DND-41 (cell line): Measurements from ENCODE around the gene MATN1.
"Not testable (repeated sequence)": the region's sequence is repeated elsewhere in the genome, so short reads cannot be mapped to it uniquely, and the experiment has no call there.

Source experiments
- ATAC-seq: fragments of 200-7000 bp; cut with Tn5 transposase; 3 replicates; pipeline ENCODE4 v1.9.1; 2021; ENCODE audit warnings: low read depth; ENCODE audit not compliant: insufficient read depth
- DNase-seq: peaks from one replicate; pipeline ENCODE4 v3.0.0-alpha.2; 2020
- H2AFZ ChIP-seq: 2 replicates; pipeline ENCODE4 v1.6.0; 2012; ENCODE audit warnings: low read depth, low read length
- H3K27ac ChIP-seq: 2 replicates; pipeline ENCODE4 v1.5.1; 2012; ENCODE audit warnings: low read length, inconsistent platforms
- H3K27me3 ChIP-seq: fragments of 200-600 bp; sonication (generic); 2 replicates; pipeline ENCODE4 v1.6.0; 2012; ENCODE audit warnings: low read length, mild to moderate bottlenecking, inconsistent platforms; ENCODE audit not compliant: insufficient read depth, poor library complexity
- H3K36me3 ChIP-seq: 2 replicates; pipeline ENCODE4 v1.5.1; 2012; ENCODE audit warnings: low read length, inconsistent platforms; ENCODE audit not compliant: insufficient read depth
- H3K4me1 ChIP-seq: 2 replicates; pipeline ENCODE4 v1.5.1; 2012; ENCODE audit warnings: mild to moderate bottlenecking, low read length; ENCODE audit not compliant: insufficient read depth
- H3K4me2 ChIP-seq: 2 replicates; pipeline ENCODE4 v1.6.0; 2012; ENCODE audit warnings: mild to moderate bottlenecking, moderate library complexity, low read length, inconsistent platforms; ENCODE audit not compliant: insufficient read depth
- H3K4me3 ChIP-seq, 2 experiments: fragments of 200-600 bp in 1 of 2; shearing (Covaris generic) in 1 of 2; 2 replicates each; pipeline ENCODE4 v1.5.1; 2012 to 2016; ENCODE audit warnings: inconsistent platforms in 2 of 2, low read length in 2 of 2, mild to moderate bottlenecking in 2 of 2, low read depth in 1 of 2, moderate library complexity in 1 of 2
- H3K79me2 ChIP-seq: 2 replicates; pipeline ENCODE4 v1.6.0; 2012; ENCODE audit warnings: low read length, inconsistent platforms; ENCODE audit not compliant: insufficient read depth
- H3K9ac ChIP-seq: 2 replicates; pipeline ENCODE4 v1.6.0; 2012; ENCODE audit warnings: low read depth, mild to moderate bottlenecking, inconsistent platforms, low read length, moderate library complexity
- H3K9me3 ChIP-seq: 2 replicates; pipeline ENCODE4 v1.5.1; 2012; ENCODE audit warnings: low read length, moderate library complexity, mild to moderate bottlenecking, inconsistent platforms; ENCODE audit not compliant: insufficient read depth, severe bottlenecking
- H4K20me1 ChIP-seq: 2 replicates; pipeline ENCODE4 v1.6.0; 2012; ENCODE audit warnings: low read length; ENCODE audit not compliant: insufficient read depth
- CTCF ChIP-seq: IDR thresholded peaks from 2 replicates; pipeline ENCODE4 v1.5.1; 2012; ENCODE audit warnings: borderline replicate concordance, low read length, moderate library complexity, mild to moderate bottlenecking; ENCODE audit not compliant: poor library complexity, severe bottlenecking; ENCODE audit errors: extremely low read depth
- EZH2 ChIP-seq: IDR thresholded peaks from 3 replicates; pipeline ENCODE4 v1.6.1; 2012; ENCODE audit warnings: borderline replicate concordance, low read depth, mild to moderate bottlenecking, moderate library complexity, low read length, inconsistent platforms; ENCODE audit not compliant: severe bottlenecking

Gene MATN1

GRCh38 chr1:30768830-30769718 is 45.7 kb upstream of the MATN1 start:
- DNase-seq (no peak), ATAC-seq (no peak)
- H4K20me1 ChIP-seq = no peaks in the 10 kb centered on the region
- H3K9ac ChIP-seq = no peak overlapping the region
- no peaks in the 10 kb centered on the region for H3K36me3 ChIP-seq
- H3K79me2 ChIP-seq = no peaks in the 10 kb centered on the region
- H3K4me1 ChIP-seq = no peaks in the 10 kb centered on the region
- no peak overlapping the region for H2AFZ ChIP-seq
- no peaks in the 10 kb centered on the region for H3K9me3 ChIP-seq
- no peak overlapping the region for H3K4me2 ChIP-seq
- TF ChIP-seq EZH2 (no peak), CTCF (no peak)
- no peak overlapping the region for H3K4me3 ChIP-seq
- H3K27me3 ChIP-seq = no peaks in the 10 kb centered on the region
- H3K27ac ChIP-seq = no peak overlapping the region

- no peaks in the 10 kb centered on the region for H3K79me2 ChIP-seq
- no peaks in the 10 kb centered on the region for H3K4me1 ChIP-seq
- TF ChIP-seq CTCF (no peak), EZH2 (no peak)
- H3K9ac ChIP-seq = no peak overlapping the region
- H3K4me3 ChIP-seq = no peak overlapping the region
- no peaks in the 10 kb centered on the region for H3K36me3 ChIP-seq
- ATAC-seq (no peak), DNase-seq (no peak)
- no peak overlapping the region for H3K27ac ChIP-seq
- H3K9me3 ChIP-seq = no peaks in the 10 kb centered on the region
- no peaks in the 10 kb centered on the region for H3K27me3 ChIP-seq
- H2AFZ ChIP-seq = no peak overlapping the region
- no peaks in the 10 kb centered on the region for H4K20me1 ChIP-seq
- no peak overlapping the region for H3K4me2 ChIP-seq
Measured at GRCh38 chr1:30768159-30768829, 44.9 kb upstream of the MATN1 start.

GRCh38 chr1:30766948-30767347 is 43.6 kb upstream of the MATN1 start:
- H3K79me2 ChIP-seq, H3K27ac ChIP-seq, DNase-seq, H3K4me2 ChIP-seq, ATAC-seq, H3K4me3 ChIP-seq, H3K9ac ChIP-seq, H2AFZ ChIP-seq, H3K36me3 ChIP-seq, H3K9me3 ChIP-seq, H3K27me3 ChIP-seq, H3K4me1 ChIP-seq, H4K20me1 ChIP-seq: not testable (repeated sequence)

GRCh38 chr1:30765556-30766434 is 42.4 kb upstream of the MATN1 start:
- no peaks in the 10 kb centered on the region for H4K20me1 ChIP-seq
- H3K4me3 ChIP-seq = no peak overlapping the region
- no peak overlapping the region for H2AFZ ChIP-seq
- H3K4me2 ChIP-seq = no peak overlapping the region
- 0 out of 2 replicates have a peak, but pooled peaks cover under 1% of the 10 kb centered on the region for H3K4me1 ChIP-seq
- TF ChIP-seq EZH2 (no peak), CTCF (no peak)
- ATAC-seq (no peak), DNase-seq (no peak)
- no peaks in the 10 kb centered on the region for H3K27me3 ChIP-seq
- H3K27ac ChIP-seq = no peak overlapping the region
- no peaks in the 10 kb centered on the region for H3K9me3 ChIP-seq
- H3K9ac ChIP-seq = no peak overlapping the region
- H3K36me3 ChIP-seq = no peaks in the 10 kb centered on the region
- H3K79me2 ChIP-seq = no peaks in the 10 kb centered on the region
